Body of pancreas (tissue), 4 donors: ENCODE results near the gene INAVA. TPM values are rescaled to one million over a fixed set of nuclear protein-coding genes. Genes with fewer than 3 reads are reported as not detected.

ENCODE experiments used
- ATAC-seq: fragments of 150-250 bp; one replicate; pipeline ENCODE4 v1.9.1; 2016
- DNase-seq, 4 donors: peaks; one replicate each; pipeline ENCODE4 v3.0.0-alpha.2; 2019
- H3K27ac ChIP-seq, 4 donors: fragments of 200-600 bp; sonication (generic); 1 replicate in 3 of 4; 2 replicates in 1 of 4; pipeline versions ENCODE4 v1.5.1 to v1.6.1; 2016 to 2019; ENCODE audit warnings: mild to moderate bottlenecking in 1 of 4, mixed read lengths in 1 of 4, moderate library complexity in 1 of 4
- H3K27me3 ChIP-seq, 2 donors: fragments of 200-600 bp; sonication (generic); one replicate each; pipeline ENCODE4 v1.6.0; 2016; ENCODE audit warnings: mild to moderate bottlenecking in 1 of 2
- H3K36me3 ChIP-seq, 2 donors: fragments of 200-600 bp; sonication (generic); replicated peaks in 1 of 2; 2 replicates each; pipeline ENCODE4 v1.5.1; 2016; ENCODE audit warnings: low read depth in 2 of 2; ENCODE audit not compliant: insufficient read depth in 1 of 2
- H3K4me1 ChIP-seq: fragments of 200-600 bp; sonication (generic); one replicate; pipeline ENCODE4 v1.6.0; 2016
- H3K4me3 ChIP-seq, 2 donors: fragments of 200-600 bp; sonication (generic); 1 replicate in 1 of 2; 2 replicates in 1 of 2; pipeline ENCODE4 v1.5.1; 2016 to 2019
- H3K9me3 ChIP-seq, 3 donors: fragments of 200-600 bp; sonication (generic); 1 replicate in 2 of 3; 2 replicates in 1 of 3; pipeline ENCODE4 v1.5.1; 2016
- CTCF ChIP-seq, 7 experiments: fragments of 450-650 bp in 4 of 7; fragments of 200-600 bp in 3 of 7; sonication (generic) in 3 of 7; IDR thresholded peaks; one replicate each; pipeline ENCODE4 v1.5.1; 2016 to 2019; ENCODE audit warnings: antibody characterized with exemption in 7 of 7
- POLR2A ChIP-seq, 3 donors: fragments of 450-650 bp; IDR thresholded peaks; one replicate each; pipeline ENCODE4 v1.6.1; 2016; ENCODE audit warnings: antibody characterized with exemption in 3 of 3, mild to moderate bottlenecking in 2 of 3
- WGBS, 2 donors: methylation state at CpG; one replicate each; pipeline ENCODE4 v1.1.5; 2017; 5-methylcytosine and 5-hydroxymethylcytosine counted together
- intact Hi-C: fragments of 100-400 bp; cut with DNase I; formaldehyde crosslinking; loops from one replicate; pipeline ENCODE4 v1.15.1; 2023
- total RNA-seq, 2 donors: library from RNA; depleted of rRNA; stranded (reverse); fragments of >200 nt; gene quantifications; one replicate each; pipeline ENCODE4 v1.1.0, GENCODE V29; 2016

INAVA gene
- total RNA-seq, 2 donors from 2014 or later: 22.1 to 30.7 TPM

DNA sequence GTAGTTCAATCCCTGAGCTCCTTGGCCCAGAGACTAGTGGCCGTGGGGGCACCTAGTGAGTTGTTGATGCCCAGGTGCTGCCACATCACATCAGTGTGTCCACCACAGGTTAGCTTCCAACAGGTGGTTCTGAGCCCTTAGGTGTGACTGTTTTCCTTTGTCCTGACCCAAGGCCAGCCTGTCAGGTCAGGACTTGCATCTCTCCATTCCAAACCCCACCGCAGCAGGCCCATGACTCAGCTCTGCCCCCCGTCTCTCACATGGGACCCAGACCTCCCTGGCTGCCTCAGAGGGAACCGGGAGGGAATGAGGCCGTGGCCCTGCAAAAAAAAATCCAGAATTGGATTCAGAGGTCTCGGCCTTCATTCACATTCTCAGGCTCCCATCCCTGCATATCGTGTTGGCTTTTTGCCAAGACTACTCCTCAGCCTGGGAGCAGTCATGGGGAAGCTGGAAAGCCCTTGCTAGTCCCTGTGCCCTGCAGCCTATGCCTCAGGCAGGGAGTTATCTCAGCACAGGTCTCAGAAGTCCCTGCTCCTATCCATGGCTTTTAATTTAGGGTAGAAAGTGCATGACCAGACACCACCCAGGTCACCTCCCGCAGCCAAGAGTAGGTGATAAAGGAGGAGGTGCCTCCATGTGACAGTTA is 7.2 kb downstream of the INAVA start:
- Histone ChIP-seq H3K4me3 (no peak overlapping the region), H3K4me1 (peaks cover 18% of the 10 kb centered on the region), H3K9me3 (no peaks in the 10 kb centered on the region), H3K36me3 (peaks cover 0 to 17% of the 10 kb centered on the region in 2 donors), H3K27ac (no peak overlapping the region), H3K27me3 (no peaks in the 10 kb centered on the region)
- DNase-seq: no peak
- TF ChIP-seq POLR2A (IDR thresholded peaks at IDR 0.05): no peak
- no peak for TF ChIP-seq CTCF (IDR thresholded peaks at IDR 0.05)
- WGBS, 2 donors: 71 to 80% methylated on average over 5 to 8 of the region's 8 CpGs
- no peak for ATAC-seq
- intact Hi-C loops: no loop called here

GRCh38 chr1:200903793-200904192 is 9.1 kb downstream of the INAVA start:
- H3K9me3 ChIP-seq: no peaks in the 10 kb centered on the region
- H3K27me3 ChIP-seq: no peaks in the 10 kb centered on the region
- no peak for TF ChIP-seq POLR2A (IDR thresholded peaks at IDR 0.05)
- no peak for TF ChIP-seq CTCF (IDR thresholded peaks at IDR 0.05)
- DNase-seq (no peak), ATAC-seq (no peak)
- H3K27ac ChIP-seq: no peak overlapping the region
- H3K4me1 ChIP-seq: peaks cover 6% of the 10 kb centered on the region
- intact Hi-C loops: no loop called here
- 84 to 91% methylated on average over 5 of the region's 5 CpGs for WGBS, 2 donors
- no peak overlapping the region for H3K4me3 ChIP-seq
- H3K36me3 ChIP-seq: peaks cover 3 to 18% of the 10 kb centered on the region in 2 donors

DNA sequence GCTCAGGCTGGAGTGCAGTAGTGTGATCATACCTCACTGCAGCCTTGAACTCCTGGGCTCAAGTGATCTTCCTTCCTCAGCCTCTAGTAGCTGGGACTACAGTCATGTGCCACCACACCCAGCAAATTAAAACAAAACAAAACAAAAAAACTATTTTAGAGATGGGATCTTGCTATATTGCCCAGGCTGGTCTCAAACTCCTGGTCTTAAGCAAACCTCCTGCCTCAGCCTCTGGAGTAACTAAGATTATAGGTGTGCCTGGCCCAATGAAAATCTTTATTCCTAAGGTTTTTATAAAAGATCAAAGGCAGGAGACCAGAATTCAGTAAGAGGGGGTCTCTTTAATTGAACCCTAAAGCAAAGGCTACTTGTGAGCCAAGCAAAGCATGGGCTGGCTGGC is 10.1 kb downstream of the INAVA start:
- ATAC-seq: no peak

GRCh38 chr1:200905411-200906052 is 10.8 kb downstream of the INAVA start:
- Histone ChIP-seq H3K9me3 (no peaks in the 10 kb centered on the region), H3K27ac (no peak overlapping the region), H3K4me1 (peaks cover 6% of the 10 kb centered on the region), H3K4me3 (no peak overlapping the region), H3K27me3 (no peaks in the 10 kb centered on the region), H3K36me3 (peaks cover 11 to 15% of the 10 kb centered on the region in 2 donors)
- ATAC-seq (no peak), DNase-seq (no peak)
- 61 to 69% methylated on average over 4 of the region's 4 CpGs for WGBS, 2 donors
- intact Hi-C loops: no loop called here
- TF ChIP-seq POLR2A (IDR thresholded peaks at IDR 0.05): no peak
- TF ChIP-seq CTCF (IDR thresholded peaks at IDR 0.05): no peak

More for the DNA sequence above, 10.1 kb downstream of the INAVA start:
- no peak overlapping the region for H3K4me3 ChIP-seq
- no peaks in the 10 kb centered on the region for H3K27me3 ChIP-seq
- DNase-seq: no peak
- TF ChIP-seq CTCF (IDR thresholded peaks at IDR 0.05): no peak
- TF ChIP-seq POLR2A (IDR thresholded peaks at IDR 0.05): no peak
- peaks cover 6% of the 10 kb centered on the region for H3K4me1 ChIP-seq
- no peak overlapping the region for H3K27ac ChIP-seq
- intact Hi-C loops: no loop called here
- H3K9me3 ChIP-seq: no peaks in the 10 kb centered on the region
- H3K36me3 ChIP-seq: peaks cover 12 to 16% of the 10 kb centered on the region in 2 donors

DNA sequence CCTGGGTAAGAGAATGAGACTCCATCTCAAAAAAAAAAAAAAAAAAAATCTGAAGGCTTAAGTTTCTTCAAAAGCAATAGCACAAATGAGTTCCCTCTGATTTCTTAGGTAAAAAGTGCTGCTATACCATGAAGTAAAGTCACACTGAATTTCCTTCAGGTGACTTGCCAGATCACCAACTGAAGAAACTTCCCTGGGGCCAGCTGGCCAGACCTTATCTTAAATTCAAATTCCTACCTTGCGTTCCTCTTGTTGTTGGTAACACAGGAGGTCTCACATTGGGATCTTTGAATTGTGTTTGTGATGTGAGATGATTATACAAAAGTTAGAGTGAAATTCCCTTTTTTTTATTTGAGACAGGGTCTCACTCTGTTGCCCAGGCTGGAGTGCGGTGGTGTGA is 11.8 kb downstream of the INAVA start:
- DNase-seq (no peak), ATAC-seq (no peak)
- no peak overlapping the region for H3K4me3 ChIP-seq
- no peak for TF ChIP-seq POLR2A (IDR thresholded peaks at IDR 0.05)
- no peak for TF ChIP-seq CTCF (IDR thresholded peaks at IDR 0.05)
- peaks cover 6 to 15% of the 10 kb centered on the region in 2 donors for H3K36me3 ChIP-seq
- peaks cover 6% of the 10 kb centered on the region for H3K4me1 ChIP-seq
- H3K27me3 ChIP-seq: no peaks in the 10 kb centered on the region
- intact Hi-C loops: no loop called here
- 73 to 76% methylated on average over 2 of the region's 2 CpGs for WGBS, 2 donors
- no peaks in the 10 kb centered on the region for H3K9me3 ChIP-seq
- H3K27ac ChIP-seq: no peak overlapping the region
